Measurements from ENCODE around the gene FAM114A1. TPM values are rescaled to one million over a fixed set of nuclear protein-coding genes. Genes with fewer than 3 reads are reported as not detected.
"Not testable (repeated sequence)": the region's sequence is repeated elsewhere in the genome, so short reads cannot be mapped to it uniquely, and the experiment has no call there.

The FAM114A1 gene
- total and polyA plus RNA-seq, 2 experiments from 2014 or later: 32.2 to 39.9 TPM

DNA sequence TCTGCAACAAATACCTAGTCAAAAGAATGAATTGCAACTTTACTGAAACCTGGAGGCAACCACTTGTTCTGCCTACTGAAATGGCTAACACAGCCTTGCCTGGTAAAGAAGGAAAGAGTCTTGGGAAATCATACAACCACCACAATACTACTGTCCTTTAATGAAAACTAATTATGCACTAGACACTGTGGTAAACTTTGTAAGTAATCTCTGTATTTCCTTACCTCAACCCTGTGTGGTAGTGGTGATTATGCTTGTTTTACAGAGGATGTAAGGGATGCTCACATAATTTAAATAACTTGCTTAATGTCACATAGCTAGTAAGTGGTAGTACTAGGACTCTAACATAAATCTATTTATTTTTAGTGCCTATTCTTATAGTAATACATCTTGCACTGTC, 119.9 kb downstream of the FAM114A1 start:
- TF ChIP-seq, protein P1, sequence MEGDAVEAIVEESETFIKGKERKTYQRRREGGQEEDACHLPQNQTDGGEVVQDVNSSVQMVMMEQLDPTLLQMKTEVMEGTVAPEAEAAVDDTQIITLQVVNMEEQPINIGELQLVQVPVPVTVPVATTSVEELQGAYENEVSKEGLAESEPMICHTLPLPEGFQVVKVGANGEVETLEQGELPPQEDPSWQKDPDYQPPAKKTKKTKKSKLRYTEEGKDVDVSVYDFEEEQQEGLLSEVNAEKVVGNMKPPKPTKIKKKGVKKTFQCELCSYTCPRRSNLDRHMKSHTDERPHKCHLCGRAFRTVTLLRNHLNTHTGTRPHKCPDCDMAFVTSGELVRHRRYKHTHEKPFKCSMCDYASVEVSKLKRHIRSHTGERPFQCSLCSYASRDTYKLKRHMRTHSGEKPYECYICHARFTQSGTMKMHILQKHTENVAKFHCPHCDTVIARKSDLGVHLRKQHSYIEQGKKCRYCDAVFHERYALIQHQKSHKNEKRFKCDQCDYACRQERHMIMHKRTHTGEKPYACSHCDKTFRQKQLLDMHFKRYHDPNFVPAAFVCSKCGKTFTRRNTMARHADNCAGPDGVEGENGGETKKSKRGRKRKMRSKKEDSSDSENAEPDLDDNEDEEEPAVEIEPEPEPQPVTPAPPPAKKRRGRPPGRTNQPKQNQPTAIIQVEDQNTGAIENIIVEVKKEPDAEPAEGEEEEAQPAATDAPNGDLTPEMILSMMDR (IDR thresholded peaks at IDR 0.05; ENCODE audit: low read depth, low read length): no peak
- DNase-seq (ENCODE audit: low read depth in 1 of 2, low spot score in 1 of 2): no peak
- no peaks in the 10 kb centered on the region for H3K4me1 ChIP-seq (ENCODE audit: low read depth)

GRCh38 chr4:38988353-38988752, 120.7 kb downstream of the FAM114A1 start:
- H3K27ac ChIP-seq; H3K4me1 ChIP-seq (ENCODE audit: low read depth); H3K27me3 ChIP-seq; H3K36me3 ChIP-seq; DNase-seq (ENCODE audit: low read depth in 1 of 2, low spot score in 1 of 2); H3K4me3 ChIP-seq; H3K9me3 ChIP-seq (ENCODE audit: low read depth): not testable (repeated sequence)

More for the DNA sequence above, 119.9 kb downstream of the FAM114A1 start:
- no peaks in the 10 kb centered on the region for H3K27me3 ChIP-seq
- no peak overlapping the region for H3K4me3 ChIP-seq
- no peaks in the 10 kb centered on the region for H3K9me3 ChIP-seq (ENCODE audit: low read depth)
- H3K27ac ChIP-seq: no peak overlapping the region
- no peaks in the 10 kb centered on the region for H3K36me3 ChIP-seq

DNA sequence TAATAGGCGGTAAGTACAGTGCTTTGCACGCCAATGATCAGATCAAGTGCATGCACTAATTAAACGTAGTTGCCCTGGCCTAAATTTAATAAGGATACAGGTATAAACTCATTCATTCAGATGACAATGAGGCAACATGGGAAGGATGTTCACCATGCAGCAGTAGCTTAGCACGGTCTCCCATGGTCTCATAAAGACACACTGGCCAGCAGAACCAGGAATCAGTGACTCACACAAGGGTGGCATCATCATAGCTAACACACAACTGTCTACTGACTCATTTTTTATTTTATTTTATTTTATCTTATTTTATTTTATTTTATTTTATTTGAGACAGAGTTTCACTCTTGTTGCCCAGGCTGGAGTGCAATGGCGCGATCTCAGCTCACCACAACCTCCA, 121.9 kb downstream of the FAM114A1 start:
- Histone ChIP-seq H3K27me3 (no peaks in the 10 kb centered on the region), H3K4me3 (no peak overlapping the region), H3K27ac (no peak overlapping the region), H3K9me3 (ENCODE audit: low read depth) (no peaks in the 10 kb centered on the region), H3K4me1 (ENCODE audit: low read depth) (no peaks in the 10 kb centered on the region), H3K36me3 (no peaks in the 10 kb centered on the region)
- no peak for DNase-seq (ENCODE audit: low read depth in 1 of 2, low spot score in 1 of 2)
- TF ChIP-seq, protein P1 (IDR thresholded peaks at IDR 0.05; ENCODE audit: low read depth, low read length): no peak

DNA sequence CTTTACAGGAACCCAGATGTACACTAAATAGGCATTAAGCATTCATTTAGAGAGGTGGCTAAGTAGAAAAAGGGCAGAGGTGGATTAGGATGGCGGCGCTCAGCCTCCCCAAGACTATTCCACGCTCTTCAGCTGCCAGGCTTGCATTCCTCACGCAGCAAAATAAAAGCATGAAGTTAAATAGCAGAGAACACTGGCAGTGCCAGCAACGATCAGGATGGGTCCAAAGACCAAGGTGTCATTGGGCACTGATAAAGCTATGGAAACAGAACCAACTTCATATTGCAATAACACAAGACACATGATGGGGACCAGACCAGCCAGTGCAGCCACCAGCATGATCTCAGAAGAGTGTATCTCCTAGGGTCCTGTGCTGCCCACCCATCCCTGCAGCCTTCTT, 122.6 kb downstream of the FAM114A1 start:
- no peaks in the 10 kb centered on the region for H3K4me1 ChIP-seq (ENCODE audit: low read depth)
- no peak overlapping the region for H3K4me3 ChIP-seq
- H3K27me3 ChIP-seq: no peaks in the 10 kb centered on the region
- H3K36me3 ChIP-seq: no peaks in the 10 kb centered on the region
- TF ChIP-seq, protein P1 (IDR thresholded peaks at IDR 0.05; ENCODE audit: low read depth, low read length): no peak
- no peaks in the 10 kb centered on the region for H3K9me3 ChIP-seq (ENCODE audit: low read depth)
- no peak for DNase-seq (ENCODE audit: low read depth in 1 of 2, low spot score in 1 of 2)
- H3K27ac ChIP-seq: no peak overlapping the region

- Histone ChIP-seq H3K4me3 (no peak overlapping the region), H3K4me1 (ENCODE audit: low read depth) (no peaks in the 10 kb centered on the region), H3K27me3 (no peaks in the 10 kb centered on the region), H3K9me3 (ENCODE audit: low read depth) (no peaks in the 10 kb centered on the region), H3K36me3 (no peaks in the 10 kb centered on the region), H3K27ac (no peak overlapping the region)
- TF ChIP-seq, protein P1 (IDR thresholded peaks at IDR 0.05; ENCODE audit: low read depth, low read length): peak; percentile 6
- no peak for DNase-seq (ENCODE audit: low read depth in 1 of 2, low spot score in 1 of 2)
These were observed 126.1 kb downstream of the FAM114A1 start for GRCh38 chr4:38993683-38994082.

GRCh38 chr4:38994135-38994534, 126.5 kb downstream of the FAM114A1 start:
- Histone ChIP-seq H3K27me3 (no peaks in the 10 kb centered on the region), H3K27ac (no peak overlapping the region), H3K4me1 (ENCODE audit: low read depth) (no peaks in the 10 kb centered on the region), H3K4me3 (no peak overlapping the region), H3K9me3 (ENCODE audit: low read depth) (no peaks in the 10 kb centered on the region), H3K36me3 (no peaks in the 10 kb centered on the region)
- TF ChIP-seq, protein P1 (IDR thresholded peaks at IDR 0.05; ENCODE audit: low read depth, low read length): no peak
- DNase-seq (ENCODE audit: low read depth in 1 of 2, low spot score in 1 of 2): no peak

Other genes starting within 250 kb of the FAM114A1 start
- 12.1 and 14.9 TPM in 2 replicates for gene KLF3, start 203.6 kb upstream of the FAM114A1 start, total RNA-seq
- 11.5 and 24.7 TPM in 2 replicates for gene KLF3, start 203.6 kb upstream of the FAM114A1 start, polyA plus RNA-seq
- not detected in 2 replicates for gene TLR10, start 84.8 kb upstream of the FAM114A1 start, total RNA-seq
- gene TLR10, start 84.8 kb upstream of the FAM114A1 start, polyA plus RNA-seq: 0.06 TPM in 1 of 2 replicates, not detected in the other
- gene TLR1, start 63.0 kb upstream of the FAM114A1 start, total RNA-seq: 0.07 and 0.30 TPM in 2 replicates
- 1.2 TPM in 1 of 2 replicates, not detected in the other for gene TLR1, start 63.0 kb upstream of the FAM114A1 start, polyA plus RNA-seq
- 0.11 and 0.12 TPM in 2 replicates for gene TLR6, start 11.0 kb upstream of the FAM114A1 start, total RNA-seq
- gene TLR6, start 11.0 kb upstream of the FAM114A1 start, polyA plus RNA-seq: 0.29 TPM in 1 of 2 replicates, not detected in the other
- gene TMEM156, start 164.6 kb downstream of the FAM114A1 start, total RNA-seq: not detected in 2 replicates
- not detected in 2 replicates for gene TMEM156, start 164.6 kb downstream of the FAM114A1 start, polyA plus RNA-seq
- gene KLHL5, start 194.4 kb downstream of the FAM114A1 start, total RNA-seq: 17.3 and 27.7 TPM in 2 replicates
- 20.7 and 27.4 TPM in 2 replicates for gene KLHL5, start 194.4 kb downstream of the FAM114A1 start, polyA plus RNA-seq